ENCODE data around the gene PLA2G2D.

PLA2G2D gene

GRCh38 chr1:20086800-20087199 lies 32.5 kb downstream of the PLA2G2D start:
- DNase-seq (ENCODE audit: low read depth): no peak

- DNase-seq (ENCODE audit: low read depth): no peak
These were observed 36.0 kb downstream of the PLA2G2D start for GRCh38 chr1:20083178-20083944.

- DNase-seq (ENCODE audit: low read depth): no peak
These were observed 36.6 kb downstream of the PLA2G2D start for GRCh38 chr1:20082772-20083171.

- no peak for DNase-seq (ENCODE audit: low read depth)
These were observed 38.0 kb downstream of the PLA2G2D start for GRCh38 chr1:20081353-20081810.

- no peak for DNase-seq (ENCODE audit: low read depth)
These were observed 38.6 kb downstream of the PLA2G2D start for GRCh38 chr1:20080441-20081352.

- DNase-seq (ENCODE audit: low read depth): no peak
These were observed 39.6 kb downstream of the PLA2G2D start for GRCh38 chr1:20079661-20080305.

- no peak for DNase-seq (ENCODE audit: low read depth)
These were observed 40.6 kb downstream of the PLA2G2D start for GRCh38 chr1:20078711-20079110.

- DNase-seq (ENCODE audit: low read depth): no peak
These were observed 41.1 kb downstream of the PLA2G2D start for GRCh38 chr1:20078171-20078651.

GRCh38 chr1:20076710-20077461 lies 42.5 kb downstream of the PLA2G2D start:
- DNase-seq (ENCODE audit: low read depth): no peak

- DNase-seq (ENCODE audit: low read depth): no peak
These were observed 43.1 kb downstream of the PLA2G2D start for GRCh38 chr1:20076223-20076622.

GRCh38 chr1:20075345-20075744 lies 44.0 kb downstream of the PLA2G2D start:
- no peak for DNase-seq (ENCODE audit: low read depth)

- DNase-seq (ENCODE audit: low read depth): no peak
These were observed 44.6 kb downstream of the PLA2G2D start for GRCh38 chr1:20074725-20075171.

GRCh38 chr1:20074055-20074724 lies 45.1 kb downstream of the PLA2G2D start:
- no peak for DNase-seq (ENCODE audit: low read depth)

- no peak for DNase-seq (ENCODE audit: low read depth)
These were observed 46.1 kb downstream of the PLA2G2D start for GRCh38 chr1:20073256-20073655.

- no peak for DNase-seq (ENCODE audit: low read depth)
These were observed 46.6 kb downstream of the PLA2G2D start for GRCh38 chr1:20072771-20073170.

GRCh38 chr1:20071416-20071815 lies 47.9 kb downstream of the PLA2G2D start:
- no peak for DNase-seq (ENCODE audit: low read depth)

- DNase-seq (ENCODE audit: low read depth): no peak
These were observed 49.0 kb downstream of the PLA2G2D start for GRCh38 chr1:20070357-20070756.

GRCh38 chr1:20069874-20070273 lies 49.5 kb downstream of the PLA2G2D start, which contains the start of gene PLA2G5:
Gene PLA2G5, plus strand, starts transcription at chr1:20070194. Its CDS starts 14,637 bp downstream, at chr1:20084831.
- DNase-seq (ENCODE audit: low read depth): no peak

- DNase-seq (ENCODE audit: low read depth): no peak
These were observed 50.6 kb downstream of the PLA2G2D start for GRCh38 chr1:20068722-20069121.

- no peak for DNase-seq (ENCODE audit: low read depth)
These were observed 55.5 kb downstream of the PLA2G2D start for GRCh38 chr1:20063861-20064292.

Measured in activated T-helper 9 cell treated with anti-CD3 and anti-CD28 coated beads, Interleukin-2, amount 50 U/mL, for 16 hours (primary cell).